ENCODE results near the gene RNF138.
"Not testable (repeated sequence)": the region's sequence is repeated elsewhere in the genome, so short reads cannot be mapped to it uniquely, and the experiment has no call there.

Gene RNF138

GRCh38 chr18:32091724-32092421, at the start of gene RNF138:
Gene RNF138, plus strand, starts transcription at chr18:32091874. Its CDS starts 903 bp downstream, at chr18:32092777.
- DNase-seq (ENCODE audit: low read depth in 2 of 2, low spot score in 1 of 2) = peak; percentile 47 to 76

- DNase-seq (ENCODE audit: low read depth in 2 of 2, low spot score in 1 of 2) = no peak
Observed at GRCh38 chr18:32042337-32042736, 49.3 kb upstream of the RNF138 start.

GRCh38 chr18:32048507-32049091, 43.1 kb upstream of the RNF138 start:
- DNase-seq (ENCODE audit: low read depth in 2 of 2, low spot score in 1 of 2) = no peak

- DNase-seq (ENCODE audit: low read depth in 2 of 2, low spot score in 1 of 2) = peak in 1 of 2 donors; percentile 25
Observed at GRCh38 chr18:32049393-32050171, 42.1 kb upstream of the RNF138 start.

- DNase-seq (ENCODE audit: low read depth in 2 of 2, low spot score in 1 of 2) = no peak
Observed at GRCh38 chr18:32056613-32057358, 34.9 kb upstream of the RNF138 start.

- DNase-seq (ENCODE audit: low read depth in 2 of 2, low spot score in 1 of 2) = no peak
Observed at GRCh38 chr18:32057624-32058165, 34.0 kb upstream of the RNF138 start.

- no peak for DNase-seq (ENCODE audit: low read depth in 2 of 2, low spot score in 1 of 2)
Observed at GRCh38 chr18:32060026-32060425, 31.6 kb upstream of the RNF138 start.

- no peak for DNase-seq (ENCODE audit: low read depth in 2 of 2, low spot score in 1 of 2)
Observed at GRCh38 chr18:32067375-32068167, 24.1 kb upstream of the RNF138 start.

GRCh38 chr18:32072321-32072720, 19.4 kb upstream of the RNF138 start:
- DNase-seq (ENCODE audit: low read depth in 2 of 2, low spot score in 1 of 2) = no peak

- no peak for DNase-seq (ENCODE audit: low read depth in 2 of 2, low spot score in 1 of 2)
Observed at GRCh38 chr18:32074206-32074605, 17.5 kb upstream of the RNF138 start.

- DNase-seq (ENCODE audit: low read depth in 2 of 2, low spot score in 1 of 2) = no peak
Observed at GRCh38 chr18:32078845-32079244, 12.8 kb upstream of the RNF138 start.

GRCh38 chr18:32081881-32082280, 9.8 kb upstream of the RNF138 start:
- no peak for DNase-seq (ENCODE audit: low read depth in 2 of 2, low spot score in 1 of 2)

GRCh38 chr18:32083781-32084180, 7.9 kb upstream of the RNF138 start:
- no peak for DNase-seq (ENCODE audit: low read depth in 2 of 2, low spot score in 1 of 2)

GRCh38 chr18:32086881-32087280, 4.8 kb upstream of the RNF138 start:
- no peak for DNase-seq (ENCODE audit: low read depth in 2 of 2, low spot score in 1 of 2)

- DNase-seq (ENCODE audit: low read depth in 2 of 2, low spot score in 1 of 2) = not testable (repeated sequence)
Observed at GRCh38 chr18:32090831-32091230, 843 bp upstream of the RNF138 start.

GRCh38 chr18:32091325-32091723, 350 bp upstream of the RNF138 start:
- DNase-seq (ENCODE audit: low read depth in 2 of 2, low spot score in 1 of 2) = no peak

GRCh38 chr18:32092422-32093101, 888 bp downstream of the RNF138 start:
- DNase-seq (ENCODE audit: low read depth in 2 of 2, low spot score in 1 of 2) = peak; percentile 99 to 100

GRCh38 chr18:32093102-32093511, 1.4 kb downstream of the RNF138 start:
- peak in 1 of 2 donors; percentile 9 for DNase-seq (ENCODE audit: low read depth in 2 of 2, low spot score in 1 of 2)

- no peak for DNase-seq (ENCODE audit: low read depth in 2 of 2, low spot score in 1 of 2)
Observed at GRCh38 chr18:32093523-32093922, 1.8 kb downstream of the RNF138 start.

Measured in stimulated activated CD8-positive, alpha-beta memory T cell treated with anti-CD3 and anti-CD28 coated beads, Interleukin-4, amount 100 ng/mL, for 1 hour (primary cell).